Cerebellar cortex (tissue), 1 donor: Measurements from ENCODE around the gene CITED4.

Experiments used
- DNase-seq: peaks from one replicate; pipeline ENCODE4 v3.0.0-alpha.2; 2015; ENCODE audit warnings: low spot score

CITED4 gene

DNA sequence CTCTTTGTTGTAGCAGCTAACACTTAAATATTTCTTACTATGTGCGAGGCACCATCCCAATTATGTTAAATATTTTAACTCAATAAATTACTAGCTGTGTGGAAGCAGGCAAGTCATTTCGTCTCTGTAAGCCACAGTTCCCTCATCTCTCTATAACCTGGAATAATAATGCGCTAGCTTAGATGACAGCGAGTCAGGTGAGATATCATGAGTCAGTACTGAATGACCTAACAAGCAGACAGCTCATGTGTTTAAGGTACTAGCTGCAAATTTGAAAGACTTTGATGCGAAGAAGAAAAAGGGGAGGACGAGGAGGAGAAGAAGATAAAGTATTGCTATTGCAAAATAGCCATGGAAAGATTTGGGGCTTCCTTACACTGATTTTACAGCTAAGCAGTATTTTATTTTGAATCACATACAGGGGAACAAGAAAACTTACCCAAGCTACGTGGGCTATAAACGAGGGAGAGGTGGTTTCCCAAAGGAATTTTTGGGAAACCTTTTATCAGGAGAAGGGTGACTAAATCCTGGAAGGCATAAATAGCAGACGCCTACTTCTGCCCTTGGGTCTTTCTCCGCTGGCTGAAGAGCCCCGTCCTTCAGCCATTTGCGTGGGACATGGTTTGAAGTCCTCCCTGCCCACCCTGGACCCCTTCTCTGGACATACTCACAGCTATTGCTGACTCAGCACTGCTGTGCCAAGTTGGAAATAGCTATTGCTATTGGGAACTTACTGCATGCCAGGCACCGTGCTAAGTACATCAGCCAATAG lies 8.9 kb downstream of the CITED4 start:
- no peak for DNase-seq

DNA sequence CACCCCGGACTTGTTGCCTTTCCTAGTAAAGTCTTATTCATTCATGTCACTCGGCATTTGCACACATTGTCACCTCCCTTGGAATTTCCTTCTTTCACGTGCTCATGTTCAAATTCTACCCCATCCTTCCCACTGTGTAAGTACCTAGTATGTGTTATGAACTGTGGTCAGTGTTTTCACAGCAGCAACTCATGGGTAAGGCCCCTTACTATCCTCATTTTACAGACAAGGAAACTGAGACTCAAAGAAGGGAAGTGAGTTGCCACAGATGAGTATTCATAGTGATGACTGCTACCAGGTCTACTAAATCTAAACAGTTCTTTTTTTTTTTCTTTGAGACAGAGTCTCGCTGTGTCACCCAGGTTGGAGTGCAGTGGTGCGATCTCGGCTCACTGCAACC lies 10.5 kb downstream of the CITED4 start:
- DNase-seq: no peak

DNA sequence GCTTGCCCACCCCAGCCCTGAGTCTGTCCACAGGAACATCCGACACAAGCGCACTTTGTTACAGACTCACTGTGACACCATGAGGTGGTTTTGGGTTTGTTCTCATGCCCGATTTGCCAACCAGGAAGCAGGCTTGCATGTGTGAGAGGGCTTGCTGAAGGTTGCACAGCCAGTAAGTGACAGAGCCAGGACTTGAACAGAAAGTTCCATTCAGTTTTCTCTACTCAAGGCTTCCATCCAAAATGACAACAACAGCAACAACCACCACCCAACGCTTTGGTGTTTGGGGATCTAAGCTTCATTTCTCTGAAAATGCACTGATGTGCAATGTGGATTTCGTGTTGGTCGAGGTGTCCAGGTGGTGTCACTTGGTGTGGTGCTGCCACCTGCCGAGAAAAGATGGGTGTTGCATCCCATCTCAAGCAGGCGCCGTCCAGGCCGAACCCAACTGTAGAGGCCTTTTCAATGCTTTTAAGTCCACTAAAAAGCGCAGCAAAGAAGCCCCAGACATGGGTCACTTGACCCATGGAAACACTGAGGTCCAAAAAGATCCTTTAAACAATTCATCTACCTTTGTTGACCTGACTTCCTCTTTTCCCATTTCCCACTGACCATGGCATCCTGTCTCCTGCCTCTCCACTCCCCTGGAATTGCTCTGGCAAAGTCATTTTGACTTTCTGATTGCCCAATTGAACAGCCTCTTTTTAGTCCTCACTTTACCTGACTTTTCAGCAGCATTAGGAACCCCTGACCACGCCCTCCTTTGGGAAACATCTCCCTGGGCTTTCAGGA lies 12.2 kb downstream of the CITED4 start:
- peak; percentile 80 for DNase-seq

- peak; percentile 74 for DNase-seq
Observed at GRCh38 chr1:40848530-40849189, 13.5 kb downstream of the CITED4 start.

GRCh38 chr1:40847023-40847745 lies 15.0 kb downstream of the CITED4 start:
- no peak for DNase-seq

GRCh38 chr1:40845895-40846294 lies 16.3 kb downstream of the CITED4 start:
- DNase-seq: no peak

DNA sequence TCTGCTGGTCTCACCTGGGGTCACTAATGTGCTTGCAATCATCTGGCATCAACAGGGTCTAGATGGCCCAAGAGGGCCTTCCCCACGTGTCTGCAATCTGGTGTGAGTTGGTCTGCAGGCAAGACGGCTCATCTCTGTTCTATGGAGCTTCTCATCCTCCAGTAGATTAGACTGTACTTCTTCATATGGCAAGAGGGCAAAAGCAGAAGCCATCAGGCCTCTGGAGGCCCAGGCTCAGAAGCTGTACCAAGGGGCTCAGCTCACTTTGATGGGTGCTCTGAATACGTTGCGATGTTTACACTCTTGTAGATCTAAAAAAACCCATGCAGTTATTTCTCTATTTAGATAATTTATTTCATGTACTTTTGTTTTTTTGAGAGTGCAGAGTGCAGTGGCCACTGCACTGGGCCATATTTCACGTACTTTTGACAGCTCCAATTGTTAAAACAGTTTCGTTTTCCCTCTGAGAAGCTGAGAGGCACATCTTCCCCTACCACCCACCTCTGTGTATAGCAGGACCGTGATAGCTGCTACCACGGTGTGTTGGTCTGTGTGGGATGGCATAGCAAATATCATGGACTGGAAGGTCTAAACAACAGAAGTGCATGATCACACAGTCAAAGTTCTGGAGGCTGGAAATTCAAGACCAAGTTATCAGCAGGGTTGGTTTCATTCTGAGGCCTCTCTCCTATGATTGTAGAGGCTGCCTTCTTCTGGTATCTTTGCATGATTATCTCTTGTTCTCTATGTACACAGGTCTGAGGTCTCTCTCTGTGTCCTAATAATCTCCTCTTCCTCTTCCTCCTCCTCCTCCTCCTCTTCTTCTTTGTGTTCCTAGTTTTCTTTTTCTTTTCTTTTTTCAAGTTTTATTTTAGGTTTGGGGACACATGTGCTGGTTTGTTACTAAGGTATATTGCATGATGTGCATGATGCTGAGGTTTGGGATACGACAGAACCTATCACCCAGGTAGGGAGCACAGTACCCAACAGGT lies 17.0 kb downstream of the CITED4 start:
- no peak for DNase-seq

GRCh38 chr1:40844079-40844478 lies 18.1 kb downstream of the CITED4 start:
- no peak for DNase-seq

DNA sequence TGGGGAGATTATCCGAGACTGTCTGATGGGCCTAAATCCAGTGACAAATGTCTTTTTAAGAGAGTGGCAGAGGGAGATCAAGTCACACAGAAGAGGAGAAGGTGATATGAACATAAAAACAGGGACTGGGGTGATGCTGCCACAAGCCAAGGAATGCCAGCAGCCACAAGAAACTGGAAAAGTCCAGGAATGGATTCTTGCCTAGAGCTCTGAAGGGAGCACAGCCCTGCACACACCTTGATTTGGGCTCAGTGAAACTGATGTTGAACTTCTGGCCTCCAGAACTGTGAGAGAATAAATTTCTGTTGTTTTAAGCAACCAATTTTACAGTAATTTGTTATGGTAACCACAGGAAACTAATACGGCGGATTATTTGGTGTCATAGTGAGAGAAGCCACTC lies 19.5 kb downstream of the CITED4 start:
- no peak for DNase-seq

DNA sequence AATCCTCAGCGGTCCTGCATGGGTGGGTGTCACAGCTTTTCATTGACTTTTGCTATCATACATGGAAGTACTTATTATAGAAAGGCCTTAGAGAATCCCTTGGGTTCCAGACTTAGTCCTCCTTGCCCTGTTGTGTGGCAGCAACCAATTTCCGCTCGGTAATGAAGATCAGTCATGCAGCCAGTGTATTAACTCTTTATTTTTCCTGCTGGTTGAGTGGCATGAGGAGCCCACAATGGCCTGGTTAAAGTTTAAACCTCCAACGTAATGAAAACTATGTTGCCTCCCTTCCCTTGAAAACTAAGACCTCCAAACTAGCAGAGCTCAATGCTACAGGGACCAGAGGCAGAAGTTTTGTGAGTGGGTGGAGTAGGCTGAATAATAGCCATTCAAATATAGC lies 20.0 kb downstream of the CITED4 start:
- DNase-seq: no peak

GRCh38 chr1:40841602-40842001 lies 20.6 kb downstream of the CITED4 start:
- DNase-seq: no peak

- no peak for DNase-seq
Observed at GRCh38 chr1:40840526-40841323, 21.4 kb downstream of the CITED4 start.

DNA sequence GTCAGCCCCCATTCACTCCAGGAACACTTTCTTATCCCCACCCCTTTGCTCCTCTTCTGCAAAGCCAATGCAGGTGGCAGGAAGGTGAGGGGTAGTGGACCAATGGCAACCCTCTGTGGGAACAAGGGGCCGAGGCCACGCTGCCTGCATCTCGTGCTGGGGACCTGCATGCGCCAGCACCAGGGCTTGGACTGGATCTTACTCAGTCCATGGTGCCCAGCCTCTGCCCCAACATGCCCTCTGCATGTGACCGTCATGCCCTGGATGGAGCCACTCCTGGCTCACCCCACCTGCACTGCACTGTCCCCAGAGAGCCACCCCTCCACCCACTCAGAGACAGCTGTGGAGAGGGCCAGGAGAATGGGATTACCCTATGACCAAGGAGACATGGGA lies 22.2 kb downstream of the CITED4 start:
- no peak for DNase-seq

DNA sequence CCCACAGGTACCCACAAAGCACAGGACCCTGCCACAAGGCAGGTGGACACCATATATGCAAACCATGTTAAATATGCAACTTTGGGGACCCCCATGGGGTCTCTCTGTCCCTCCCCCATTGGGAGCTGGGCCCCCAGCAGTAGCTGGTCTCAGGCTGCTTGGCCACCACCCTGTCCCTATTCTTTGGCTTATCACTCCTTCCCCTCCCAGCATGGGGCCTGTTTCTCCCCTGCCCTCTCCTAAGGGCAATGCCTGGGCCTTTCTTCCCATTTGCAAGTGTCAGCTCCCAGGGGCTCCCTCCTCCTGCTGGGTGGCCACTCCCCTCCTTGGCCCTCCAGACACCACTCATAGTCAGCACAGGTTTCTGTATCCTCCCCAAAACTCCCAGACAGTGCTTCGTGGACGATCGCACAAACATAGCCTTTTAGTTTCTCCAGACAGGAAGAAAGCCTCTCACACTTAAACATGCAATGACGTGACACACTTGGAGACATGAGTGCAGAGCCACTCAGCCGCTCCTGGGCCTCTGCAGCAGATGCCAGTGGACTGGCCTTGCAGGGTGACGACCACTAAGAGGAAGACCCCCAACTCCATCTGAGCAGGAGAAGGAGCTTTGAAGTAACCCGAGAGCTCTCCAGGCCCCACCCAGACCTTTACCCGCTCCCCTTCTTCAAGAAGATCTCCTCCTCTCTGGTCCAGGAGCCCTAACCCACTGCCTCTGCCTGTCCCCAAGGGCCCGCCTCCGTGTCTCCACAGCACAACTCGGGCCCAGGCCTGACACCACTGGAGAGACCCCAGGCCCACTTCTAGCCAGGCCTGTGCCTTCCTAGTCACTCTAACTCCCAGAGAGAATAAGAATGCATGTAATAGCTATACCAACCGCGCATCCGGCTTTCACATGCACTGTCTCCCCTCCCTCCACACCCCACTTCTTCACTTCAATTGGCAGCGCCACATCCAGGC lies 22.9 kb downstream of the CITED4 start:
- no peak for DNase-seq

DNA sequence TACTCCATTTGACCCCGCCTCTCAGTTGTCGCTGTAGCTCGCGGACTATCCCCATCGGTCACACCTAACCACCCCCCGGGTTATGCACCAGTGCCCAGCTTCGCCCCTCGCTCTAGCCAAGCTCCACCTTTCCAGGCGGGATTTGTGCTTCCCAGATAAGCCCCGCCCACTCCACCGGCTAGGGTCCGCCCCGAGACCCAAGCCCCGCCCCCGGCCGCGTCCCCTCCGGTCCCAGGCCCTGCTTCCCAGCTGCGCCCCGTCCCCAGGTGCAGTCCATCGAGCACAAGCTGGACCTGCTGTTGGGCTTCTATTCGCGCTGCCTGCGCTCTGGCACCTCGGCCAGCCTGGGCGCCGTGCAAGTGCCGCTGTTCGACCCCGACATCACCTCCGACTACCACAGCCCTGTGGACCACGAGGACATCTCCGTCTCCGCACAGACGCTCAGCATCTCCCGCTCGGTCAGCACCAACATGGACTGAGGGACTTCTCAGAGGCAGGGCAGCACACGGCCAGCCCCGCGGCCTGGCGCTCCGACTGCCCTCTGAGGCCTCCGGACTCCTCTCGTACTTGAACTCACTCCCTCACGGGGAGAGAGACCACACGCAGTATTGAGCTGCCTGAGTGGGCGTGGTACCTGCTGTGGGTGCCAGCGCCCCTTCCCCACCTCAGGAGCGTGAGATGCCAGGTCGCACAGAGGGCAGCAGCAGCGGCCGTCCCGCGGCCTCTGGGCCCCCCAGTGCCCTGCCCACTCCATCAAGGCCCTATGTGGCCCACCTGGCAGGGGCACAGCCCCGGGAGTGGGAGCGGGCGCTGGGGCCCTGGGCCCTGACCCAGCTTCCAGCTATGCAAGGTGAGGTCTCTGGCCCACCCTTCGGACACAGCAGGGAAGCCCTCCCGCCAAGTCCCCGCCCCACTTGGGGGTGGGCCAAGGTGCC lies 23.9 kb downstream of the CITED4 start:
- DNase-seq: no peak

- no peak for DNase-seq
Observed at GRCh38 chr1:40837601-40838000, 24.6 kb downstream of the CITED4 start.

- DNase-seq: no peak
Observed at GRCh38 chr1:40836283-40836682, 25.9 kb downstream of the CITED4 start.
